Motor neuron (in vitro differentiated cells): Measurements from ENCODE around the gene RELL2. TPM values are rescaled to one million over a fixed set of nuclear protein-coding genes. Genes with fewer than 3 reads are reported as not detected.

Experiments used
- ATAC-seq, 8 experiments: fragments of 200-7000 bp; cut with Tn5 transposase; replicated peaks in 6 of 8; 2 replicates each; pipeline ENCODE4 v1.8.0; 2021; ENCODE audit warnings: mild to moderate bottlenecking in 8 of 8, moderate library complexity in 8 of 8
- H3K27ac ChIP-seq, 2 donors: fragments of 250-450 bp; sonication (Bioruptor Pico); 2 replicates each; pipeline ENCODE4 v1.9.0; 2021; ENCODE audit warnings: antibody characterized with exemption in 2 of 2, mild to moderate bottlenecking in 2 of 2, moderate library complexity in 1 of 2
- H3K4me1 ChIP-seq, 2 donors: fragments of 250-450 bp; sonication (Bioruptor Pico); replicated peaks in 1 of 2; 2 replicates each; pipeline ENCODE4 v1.6.1; 2021; ENCODE audit warnings: antibody characterized with exemption in 2 of 2, mild to moderate bottlenecking in 2 of 2, moderate library complexity in 1 of 2
- H3K4me3 ChIP-seq, 5 donors: fragments of 250-450 bp; sonication (Bioruptor Pico); 2 replicates each; pipeline ENCODE4 v1.9.0; 2021; ENCODE audit warnings: antibody characterized with exemption in 5 of 5, mild to moderate bottlenecking in 5 of 5, moderate library complexity in 4 of 5
- WGBS, 10 experiments: fragments of 450-650 bp; shearing (Covaris generic); methylation state at CpG; one replicate each; pipeline ENCODE4 v1.0.0; 2022; 5-methylcytosine and 5-hydroxymethylcytosine counted together
- in situ Hi-C, 9 experiments: fragments of 400-800 bp; cut with MboI; loops; one replicate each; pipeline ENCODE4 v1.15.0; 2021; ENCODE audit warnings: low sequenced_read_pairs in 9 of 9, low pct_unique_long_range_greater_than_20kb in 2 of 9; ENCODE audit not compliant: unreplicated experiment in 9 of 9
- total RNA-seq, 8 experiments: library from RNA; unstranded; fragments of 300-600 nt; gene quantifications; 2 replicates each; pipeline versions ENCODE4 v1.2.3 to v1.2.4, GENCODE V29; 2022

The RELL2 gene
- total RNA-seq, 8 experiments from 2014 or later, result 6.0 to 18.6 (median 12.5) TPM

DNA sequence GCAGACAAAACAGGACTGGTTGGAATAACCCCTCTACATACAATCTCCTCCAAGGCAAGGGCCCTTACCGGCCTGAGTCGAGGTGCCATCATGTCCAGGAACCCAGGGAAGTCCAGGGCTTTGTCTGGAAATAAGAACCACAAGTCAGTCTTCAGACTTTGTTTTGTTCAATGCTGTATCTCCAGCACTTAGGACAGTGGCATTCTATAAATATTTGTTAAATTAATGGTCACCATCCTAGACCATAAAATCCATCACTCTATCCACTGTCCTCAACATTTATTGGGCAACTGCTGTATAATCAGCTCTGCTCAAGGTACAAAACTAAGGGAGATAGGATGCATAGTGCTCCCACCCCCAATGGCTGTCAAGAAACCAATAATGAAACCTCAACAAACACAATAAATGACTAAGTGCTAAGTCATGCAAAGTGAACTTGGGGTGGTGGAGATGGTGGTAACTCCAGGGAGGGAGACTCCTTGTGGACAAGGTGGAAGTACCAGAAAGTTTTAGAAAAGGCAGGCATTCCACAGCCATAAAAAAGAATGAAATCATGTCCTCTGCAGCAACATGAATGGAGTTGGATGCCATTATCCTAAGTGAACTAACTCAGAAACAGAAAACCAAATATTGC lies 5.0 kb downstream of the RELL2 start:
- Histone ChIP-seq H3K27ac (no peak overlapping the region), H3K4me3 (no peak overlapping the region), H3K4me1 (peaks cover 4% of the 10 kb centered on the region in 2 donors)
- ATAC-seq, result peak in 2 of 8 experiments; percentile 8 to 12
- in situ Hi-C loops, result no loop called here
- WGBS, 10 experiments, result 60 to 100% (median 83%) methylated on average over 1 to 2 of the region's 2 CpGs; no CpG with 5 or more reads in 5 of the 10 experiments

DNA sequence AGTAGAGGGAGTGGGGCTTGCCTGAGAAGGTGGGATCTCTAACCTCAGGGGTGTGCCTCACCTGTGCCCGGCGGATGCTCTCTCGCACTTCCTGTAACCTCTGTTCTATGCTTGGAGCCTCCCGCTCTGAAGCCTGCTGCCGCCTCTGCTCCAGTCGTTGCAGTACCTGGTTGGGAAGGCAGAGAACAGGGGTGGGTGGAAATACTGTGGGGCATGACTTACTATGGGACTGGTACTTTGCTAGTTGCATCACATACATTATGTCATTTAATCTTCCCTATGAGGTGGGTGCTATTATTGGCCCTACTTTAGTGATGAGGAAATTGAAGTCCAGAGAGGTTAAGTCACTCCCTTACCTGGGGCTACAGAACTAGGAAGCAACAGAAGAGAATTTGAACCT lies 9.2 kb downstream of the RELL2 start:
- Histone ChIP-seq H3K27ac (no peak overlapping the region), H3K4me1 (peaks cover 0 to 13% of the 10 kb centered on the region in 2 donors), H3K4me3 (no peak overlapping the region)
- 87 to 92% (median 89%) methylated on average over 2 to 6 of the region's 6 CpGs; no CpG with 5 or more reads in 5 of the 10 experiments for WGBS, 10 experiments
- ATAC-seq, result peak in 1 of 8 experiments; percentile 5
- in situ Hi-C loops, result no loop called here

DNA sequence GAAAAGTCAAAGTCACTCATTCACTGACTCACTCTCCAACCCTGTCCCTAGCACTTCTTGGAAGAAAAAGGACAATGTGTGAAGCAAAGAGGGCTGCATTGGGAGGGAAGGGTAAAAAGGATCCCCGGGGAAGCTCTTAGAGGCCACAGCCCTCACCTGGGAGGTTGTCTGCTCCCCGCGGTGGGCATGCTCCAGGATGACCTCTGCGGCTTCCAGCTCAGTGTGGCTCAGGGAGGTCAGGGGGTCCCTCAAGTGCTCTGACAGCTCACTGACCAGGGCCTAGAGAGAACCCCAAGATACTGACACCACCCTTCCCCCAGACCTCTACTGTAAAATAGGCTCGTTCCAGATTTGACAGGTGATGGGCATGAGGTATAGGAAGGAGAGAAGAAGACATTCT lies 10.4 kb downstream of the RELL2 start:
- H3K4me3 ChIP-seq, result no peak overlapping the region
- 79 to 92% (median 89%) methylated on average over 2 to 5 of the region's 5 CpGs; no CpG with 5 or more reads in 7 of the 10 experiments for WGBS, 10 experiments
- H3K4me1 ChIP-seq, result peaks cover 0 to 13% of the 10 kb centered on the region in 2 donors
- no peak overlapping the region for H3K27ac ChIP-seq
- in situ Hi-C loops, result no loop called here
- no peak for ATAC-seq

DNA sequence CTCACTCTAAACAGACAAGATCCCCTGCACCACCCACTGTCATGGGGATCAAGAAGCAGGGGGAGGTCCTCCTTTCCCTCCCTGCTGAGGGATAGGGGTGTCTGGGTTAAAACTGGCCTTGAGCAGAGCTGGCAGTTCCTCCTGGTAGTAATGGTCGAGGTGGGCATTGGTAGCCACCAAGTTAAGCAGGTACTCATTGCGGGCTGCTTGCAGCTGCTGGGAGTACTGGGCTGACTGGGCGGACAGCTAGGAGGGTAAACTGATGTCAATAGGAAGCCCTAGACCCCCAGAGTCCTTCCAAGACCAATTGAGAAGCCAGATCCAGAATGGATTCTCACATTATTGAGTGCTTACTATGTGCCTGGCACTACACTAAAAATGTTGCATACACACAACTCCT lies 11.1 kb downstream of the RELL2 start:
- peaks cover 0 to 13% of the 10 kb centered on the region in 2 donors for H3K4me1 ChIP-seq
- no peak overlapping the region for H3K4me3 ChIP-seq
- H3K27ac ChIP-seq, result no peak overlapping the region
- in situ Hi-C loops, result no loop called here
- ATAC-seq, result no peak
- WGBS, 10 experiments, result 60 to 100% (median 80%) methylated on average over 1 to 3 of the region's 3 CpGs; no CpG with 5 or more reads in 7 of the 10 experiments

DNA sequence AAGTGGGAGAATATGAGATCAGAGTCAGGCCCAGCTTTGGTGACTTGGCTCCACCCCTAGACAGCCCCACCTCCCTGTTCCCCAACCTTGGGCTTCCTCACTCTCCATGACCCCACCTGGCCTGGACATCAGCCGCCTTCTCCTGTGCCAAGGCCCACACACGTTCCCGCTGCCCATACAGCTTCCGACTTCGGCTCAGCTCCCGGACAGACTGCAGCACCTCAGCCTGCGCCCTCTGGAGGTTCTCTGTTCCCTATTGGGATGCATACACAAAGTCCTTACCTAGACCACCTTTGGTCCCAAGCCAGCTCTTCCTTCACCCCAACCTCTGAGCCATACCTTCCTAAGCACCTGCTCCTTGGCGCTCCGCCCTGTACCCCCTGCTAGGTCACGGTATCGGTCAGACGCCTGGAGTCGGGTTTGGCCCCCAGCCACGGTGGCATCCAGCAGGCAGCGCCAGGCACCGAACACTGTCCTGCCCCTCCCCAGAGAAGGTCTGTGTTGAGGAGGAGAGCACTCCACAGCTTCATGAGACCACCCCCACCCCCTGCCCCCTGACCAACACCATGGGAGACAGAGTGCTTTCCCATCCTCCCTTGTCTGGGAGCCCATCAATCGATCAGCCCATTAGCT lies 12.4 kb downstream of the RELL2 start:
- H3K4me1 ChIP-seq, result peaks cover 0 to 13% of the 10 kb centered on the region in 2 donors
- in situ Hi-C loops, result no loop called here
- no peak overlapping the region for H3K4me3 ChIP-seq
- H3K27ac ChIP-seq, result no peak overlapping the region
- WGBS, 10 experiments, result 80 to 100% (median 92%) methylated on average over 1 to 5 of the region's 17 CpGs; no CpG with 5 or more reads in 7 of the 10 experiments
- ATAC-seq, result no peak

DNA sequence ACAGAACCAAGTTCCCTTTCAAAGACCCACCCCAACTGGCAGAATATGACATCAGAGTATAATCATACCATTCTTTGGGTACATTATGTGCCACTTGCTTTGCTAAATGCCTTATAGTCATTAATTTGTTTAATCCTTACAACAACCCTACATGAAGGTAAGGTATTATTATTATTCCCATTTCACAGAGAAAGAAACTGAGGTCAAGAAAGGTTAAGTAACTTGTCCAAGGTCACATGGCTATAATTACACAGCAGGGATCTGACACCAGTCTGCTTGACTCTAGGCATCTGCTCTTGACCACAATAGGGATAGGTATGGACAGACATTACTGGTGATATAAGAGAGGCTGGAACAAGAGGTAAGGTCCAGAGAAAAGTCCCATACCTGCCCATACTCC lies 13.2 kb downstream of the RELL2 start:
- H3K4me3 ChIP-seq, result no peak overlapping the region
- in situ Hi-C loops, result loop anchor here in 1 of 9 experiments (25.0 kb wide), 1 partner anchor 487 kb away; no protein-coding TSS in a partner anchor
- H3K4me1 ChIP-seq, result peaks cover 0 to 13% of the 10 kb centered on the region in 2 donors
- H3K27ac ChIP-seq, result no peak overlapping the region
- ATAC-seq, result no peak

DNA sequence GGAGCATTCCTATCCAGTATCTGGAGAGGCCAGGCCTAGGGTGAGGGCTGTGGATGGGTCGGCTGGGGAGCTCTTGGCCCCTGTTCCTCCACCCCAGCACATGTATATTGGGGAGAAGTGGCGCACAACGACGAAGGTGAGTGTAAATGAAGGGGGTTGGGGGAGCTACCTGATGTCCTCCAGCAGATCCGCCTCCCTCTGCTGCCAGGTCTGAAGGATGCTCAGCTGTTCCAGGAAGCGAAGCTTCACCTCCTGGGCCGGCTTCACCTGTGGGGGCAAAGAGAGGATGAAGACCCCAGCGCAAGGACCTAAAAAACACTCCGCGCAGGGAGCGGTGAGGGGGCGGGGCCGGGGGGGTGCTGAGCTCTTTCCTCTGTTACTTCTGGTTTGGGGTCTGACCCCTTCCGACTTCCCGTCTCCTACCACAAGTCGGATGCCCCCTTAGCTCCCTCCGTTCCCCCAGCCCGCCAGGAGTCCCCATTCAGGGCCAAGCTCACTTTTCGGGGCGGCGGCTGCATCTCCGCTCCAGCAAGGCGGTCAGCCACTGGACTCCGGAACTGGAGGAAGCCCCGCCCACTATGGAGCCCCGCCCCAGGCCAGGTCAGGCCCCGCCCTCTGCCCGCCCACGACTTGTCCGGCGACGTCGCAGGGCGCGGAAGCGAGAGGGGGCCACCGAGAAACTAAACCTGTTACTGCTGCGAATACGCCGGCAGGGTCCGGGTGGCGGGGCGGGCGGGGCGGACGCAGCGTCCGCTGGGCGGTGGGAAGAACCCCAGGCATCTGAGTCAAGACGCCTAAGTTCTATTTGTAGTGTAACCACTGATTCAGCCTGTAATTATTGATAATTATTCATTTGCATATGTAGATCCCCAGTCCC lies 14.3 kb downstream of the RELL2 start, which contains the start of gene FCHSD1:
Gene FCHSD1 (minus strand): TSS at position 568 of the 877 bp plus-strand sequence. CDS start 50 bp downstream, at position 518.
- peaks cover 0 to 13% of the 10 kb centered on the region in 2 donors for H3K4me1 ChIP-seq
- H3K4me3 ChIP-seq, result peak within 1 kb of the TSS; percentile 45 to 57 (median 55)
- in situ Hi-C loops, result loop anchor here in 1 of 9 experiments (25.0 kb wide), 1 partner anchor 486 kb away; no protein-coding TSS in a partner anchor
- 0% methylated on average over 1 of the region's 50 CpGs; no CpG with 5 or more reads in 9 of the 10 experiments for WGBS, 10 experiments
- ATAC-seq, result peak; percentile 88 to 98 (median 92)
- no peak within 1 kb of the TSS for H3K27ac ChIP-seq

DNA sequence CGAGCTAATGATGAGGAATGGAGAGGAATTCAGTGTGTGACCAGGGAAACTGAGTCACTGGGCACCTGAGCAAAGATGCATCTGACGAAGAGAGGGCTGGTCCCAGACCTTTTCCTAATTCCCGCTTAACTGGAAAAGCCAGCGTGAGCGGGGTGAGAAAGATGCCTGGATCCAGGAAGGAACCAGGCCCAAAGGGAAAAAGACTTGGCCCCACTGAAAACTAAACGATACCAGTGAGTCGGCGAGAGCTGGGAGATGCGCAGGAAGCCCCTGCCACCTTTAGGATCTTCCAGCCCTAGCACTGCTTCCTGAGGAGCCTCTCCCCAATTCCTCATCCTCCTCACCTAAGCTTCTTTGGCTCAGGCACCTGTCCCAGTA lies 14.9 kb downstream of the RELL2 start:
- peak overlapping the region; percentile 45 to 57 (median 55) for H3K4me3 ChIP-seq
- in situ Hi-C loops, result loop anchor here in 1 of 9 experiments (25.0 kb wide), 1 partner anchor 486 kb away; no protein-coding TSS in a partner anchor
- peak in 5 of 8 experiments; percentile 2 to 12 (median 8) for ATAC-seq
- WGBS, 10 experiments, result 30 to 100% (median 80%) methylated on average over 2 to 5 of the region's 9 CpGs; no CpG with 5 or more reads in 4 of the 10 experiments
- peaks cover 0 to 13% of the 10 kb centered on the region in 2 donors for H3K4me1 ChIP-seq
- no peak overlapping the region for H3K27ac ChIP-seq

DNA sequence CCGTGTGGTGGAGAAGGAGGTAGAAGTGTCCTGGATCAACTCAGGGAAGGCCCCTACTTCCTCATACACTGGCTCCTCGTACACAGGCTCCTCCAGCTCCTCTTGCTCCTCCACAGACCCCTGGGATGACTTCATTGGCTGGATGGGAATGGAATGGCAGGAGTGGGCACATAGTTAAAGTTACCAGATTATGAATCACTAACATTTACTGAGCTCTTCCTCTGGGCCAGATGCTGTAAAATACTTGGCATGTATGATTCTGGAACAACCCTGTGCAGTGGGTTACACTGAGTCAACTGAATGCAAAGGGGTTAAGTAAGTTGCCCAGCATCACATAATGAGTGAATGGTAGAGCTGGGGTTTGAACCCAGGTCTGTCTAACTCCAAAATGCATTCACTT lies 17.5 kb downstream of the RELL2 start:
- in situ Hi-C loops, result loop anchor here in 1 of 9 experiments (25.0 kb wide), 1 partner anchor 483 kb away; no protein-coding TSS in a partner anchor
- peaks cover 0 to 11% of the 10 kb centered on the region in 2 donors for H3K4me1 ChIP-seq
- ATAC-seq, result no peak
- no peak overlapping the region for H3K4me3 ChIP-seq
- no peak overlapping the region for H3K27ac ChIP-seq
- WGBS, 10 experiments, result 57 to 71% (median 61%) methylated on average over 1 to 2 of the region's 2 CpGs; no CpG with 5 or more reads in 7 of the 10 experiments

DNA sequence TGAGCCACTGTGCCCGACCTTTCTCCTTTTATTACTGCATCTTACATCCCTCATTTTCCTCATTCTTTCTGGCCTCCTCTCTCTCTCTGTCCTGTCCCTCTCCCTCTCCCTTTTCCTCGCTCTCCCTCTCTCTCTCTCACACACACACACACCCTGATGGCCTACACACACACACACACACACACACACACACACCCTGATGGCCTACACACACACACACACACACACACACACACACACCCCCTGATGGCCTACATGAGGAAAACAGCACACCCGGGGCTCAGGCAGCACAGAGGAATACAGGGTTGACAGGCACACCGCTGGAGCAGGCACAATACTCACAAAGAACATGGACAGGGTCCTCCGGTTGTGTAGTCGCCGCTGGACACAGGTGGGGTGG lies 18.2 kb downstream of the RELL2 start:
- ATAC-seq, result no peak
- 29 to 86% (median 68%) methylated on average over 1 to 3 of the region's 7 CpGs; no CpG with 5 or more reads in 2 of the 10 experiments for WGBS, 10 experiments

DNA sequence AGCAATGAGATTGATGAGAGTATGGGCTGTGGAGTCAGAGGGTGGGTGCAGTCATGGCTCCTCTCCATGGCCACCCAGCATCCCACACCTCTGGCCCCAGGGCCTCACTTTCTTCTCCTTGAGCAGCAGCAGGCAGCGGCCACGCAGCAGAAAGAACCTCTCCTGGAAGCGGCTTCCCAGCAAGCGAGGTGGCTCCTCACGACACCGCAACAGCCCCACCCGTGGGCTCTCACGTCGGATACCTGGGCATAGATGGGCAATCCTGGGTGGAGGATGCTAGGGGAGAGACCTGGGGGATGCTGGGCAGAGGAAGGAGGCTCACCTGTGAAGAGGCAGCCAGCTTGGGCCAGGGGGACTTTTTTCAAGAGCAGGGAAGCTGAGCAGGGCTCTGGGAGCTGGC lies 19.6 kb downstream of the RELL2 start:
- in situ Hi-C loops, result loop anchor here in 1 of 9 experiments (25.0 kb wide), 1 partner anchor 481 kb away; no protein-coding TSS in a partner anchor
- no peak overlapping the region for H3K4me3 ChIP-seq
- WGBS, 10 experiments, result 100% methylated on average over 1 to 2 of the region's 9 CpGs; no CpG with 5 or more reads in 7 of the 10 experiments
- no peaks in the 10 kb centered on the region for H3K4me1 ChIP-seq
- no peak for ATAC-seq
- H3K27ac ChIP-seq, result no peak overlapping the region

More for the DNA sequence above, 18.2 kb downstream of the RELL2 start:
- no peak overlapping the region for H3K27ac ChIP-seq
- peaks cover 0 to 5% of the 10 kb centered on the region in 2 donors for H3K4me1 ChIP-seq
- in situ Hi-C loops, result loop anchor here in 1 of 9 experiments (25.0 kb wide), 1 partner anchor 482 kb away; no protein-coding TSS in a partner anchor
- H3K4me3 ChIP-seq, result no peak overlapping the region

DNA sequence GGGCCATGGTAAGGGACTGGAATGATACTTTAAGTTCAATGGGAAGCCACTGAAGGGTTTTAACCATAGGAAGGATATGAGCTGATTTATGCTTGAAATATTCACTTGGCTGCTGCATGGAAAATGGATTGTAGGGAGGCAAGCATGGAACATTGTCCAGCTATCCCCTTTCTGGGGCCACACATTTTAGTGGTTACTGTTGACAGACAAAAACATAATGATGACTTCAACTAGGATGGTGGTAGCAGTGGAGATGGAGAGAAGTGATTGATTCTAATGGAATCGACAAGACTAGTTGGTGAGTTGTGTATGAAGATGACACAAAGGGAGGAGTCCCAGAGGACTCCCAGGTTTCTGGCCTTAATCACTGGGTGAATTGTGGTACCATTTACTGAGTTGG lies 20.6 kb downstream of the RELL2 start:
- no peak for ATAC-seq
- in situ Hi-C loops, result loop anchor here in 1 of 9 experiments (25.0 kb wide), 1 partner anchor 480 kb away; no protein-coding TSS in a partner anchor
- 56 to 100% (median 76%) methylated on average over 1 of the region's 1 CpG; no CpG with 5 or more reads in 4 of the 10 experiments for WGBS, 10 experiments
- no peak overlapping the region for H3K4me3 ChIP-seq
- H3K27ac ChIP-seq, result no peak overlapping the region
- H3K4me1 ChIP-seq, result no peaks in the 10 kb centered on the region
